Stimulated activated CD8-positive, alpha-beta memory T cell treated with anti-CD3 and anti-CD28 coated beads, Interleukin-12 subunit alpha, Interleukin-12 subunit beta, amount 100 ng/mL, for 24 hours (primary cell): ENCODE measurements around the gene ZNF284.
A peak's percentile ranks its signal among the peaks of the same experiment; 100 is the strongest.
"Not testable (repeated sequence)": the region's sequence is repeated elsewhere in the genome, so short reads cannot be mapped to it uniquely, and the experiment has no call there.

Source experiments
- DNase-seq: peaks from one replicate; pipeline ENCODE4 v3.0.0-alpha.2; 2020; ENCODE audit errors: extremely low read depth

ZNF284 gene

GRCh38 chr19:44111910-44112463, 40.0 kb downstream of the ZNF284 start:
- DNase-seq: no peak

- no peak for DNase-seq
Measured at GRCh38 chr19:44112802-44113137, 40.8 kb downstream of the ZNF284 start.

GRCh38 chr19:44113138-44113783, 41.3 kb downstream of the ZNF284 start, which contains the start of gene ZNF225:
ZNF225 (plus strand) TSS chr19:44113399; CDS start chr19:44115828, 2,429 bp downstream.
- peak; percentile 71 for DNase-seq

- no peak for DNase-seq
Measured at GRCh38 chr19:44113784-44114390, 41.9 kb downstream of the ZNF284 start.

- not testable (repeated sequence) for DNase-seq
Measured at GRCh38 chr19:44121162-44121561, 49.2 kb downstream of the ZNF284 start.

- DNase-seq: no peak
Measured at GRCh38 chr19:44131955-44132354, 60.0 kb downstream of the ZNF284 start.
